RCC 7860 (cell line): ENCODE measurements around the gene OR2AT4.
A peak's percentile ranks its signal among the peaks of the same experiment; 100 is the strongest.

Experiments
- DNase-seq: peaks from one replicate; pipeline ENCODE4 v3.0.0-alpha.2; 2015; ENCODE audit warnings: low spot score
- FAIRE-seq: peaks from 2 replicates; lab custom pipeline; 2012; peaks lifted over from hg19 to GRCh38; lab: Jason Lieb, UNC

Gene OR2AT4

DNA sequence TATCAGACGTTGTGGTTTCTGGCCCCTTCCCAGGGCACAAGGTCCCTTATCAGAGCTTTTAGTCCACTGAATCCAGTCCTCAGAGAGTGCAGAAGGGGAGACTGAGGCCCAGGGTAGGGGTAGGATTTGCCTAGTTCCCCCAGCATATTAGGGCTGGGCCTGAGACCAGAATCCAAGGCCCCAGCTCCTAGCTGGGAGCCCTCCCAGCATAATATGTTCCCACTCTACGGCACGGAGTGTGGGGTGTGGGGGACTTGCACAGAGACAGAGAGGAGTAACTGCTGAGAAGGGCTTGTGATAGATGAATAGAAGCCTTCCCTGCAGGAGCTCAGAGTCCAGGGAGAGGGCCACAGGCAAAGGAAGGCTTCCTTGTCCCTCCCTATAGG is 64.1 kb downstream of the OR2AT4 start:
- FAIRE-seq, result no peak
- DNase-seq, result no peak

DNA sequence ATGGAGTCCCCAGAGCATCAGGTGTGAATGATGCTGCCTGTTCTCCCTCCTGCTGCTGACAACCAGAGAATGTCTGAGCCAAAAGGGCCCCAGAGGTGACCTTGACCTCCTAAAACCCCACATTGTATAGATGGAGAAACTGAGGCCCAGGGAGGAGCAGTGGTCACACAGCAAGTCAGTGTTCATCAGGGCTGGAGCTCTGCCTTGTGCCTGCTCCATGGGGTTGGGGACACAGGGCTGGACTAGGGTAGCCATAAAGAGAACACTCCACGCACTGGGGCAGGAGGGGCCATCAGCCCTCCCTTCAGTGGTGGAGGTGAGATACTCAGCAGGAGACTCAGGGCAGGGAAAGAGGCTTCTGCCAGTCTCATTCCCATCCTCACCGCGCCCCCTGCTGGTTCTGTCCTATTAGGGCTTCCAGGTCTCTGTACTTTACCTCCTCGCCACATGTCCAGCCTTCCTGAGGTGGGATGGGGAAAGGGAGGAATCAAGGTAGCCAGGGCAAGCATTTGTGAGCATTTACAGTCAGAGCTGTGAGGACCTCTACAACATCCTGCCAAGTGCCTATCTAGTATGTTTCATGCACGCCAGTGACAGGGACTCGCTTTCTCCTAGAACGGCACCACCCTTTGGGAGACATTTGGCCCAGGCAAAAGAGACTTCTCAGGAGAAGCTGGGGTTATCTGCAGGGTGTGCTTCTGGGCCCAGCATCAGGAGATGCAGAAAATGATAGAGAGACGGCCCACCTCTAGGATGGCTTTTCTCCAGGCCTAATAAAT is 64.7 kb downstream of the OR2AT4 start:
- FAIRE-seq, result no peak

More for the DNA sequence above, 64.7 kb downstream of the OR2AT4 start:
- DNase-seq, result peak; percentile 34
